ENCODE data around the gene SECISBP2L.

Gene SECISBP2L

DNA sequence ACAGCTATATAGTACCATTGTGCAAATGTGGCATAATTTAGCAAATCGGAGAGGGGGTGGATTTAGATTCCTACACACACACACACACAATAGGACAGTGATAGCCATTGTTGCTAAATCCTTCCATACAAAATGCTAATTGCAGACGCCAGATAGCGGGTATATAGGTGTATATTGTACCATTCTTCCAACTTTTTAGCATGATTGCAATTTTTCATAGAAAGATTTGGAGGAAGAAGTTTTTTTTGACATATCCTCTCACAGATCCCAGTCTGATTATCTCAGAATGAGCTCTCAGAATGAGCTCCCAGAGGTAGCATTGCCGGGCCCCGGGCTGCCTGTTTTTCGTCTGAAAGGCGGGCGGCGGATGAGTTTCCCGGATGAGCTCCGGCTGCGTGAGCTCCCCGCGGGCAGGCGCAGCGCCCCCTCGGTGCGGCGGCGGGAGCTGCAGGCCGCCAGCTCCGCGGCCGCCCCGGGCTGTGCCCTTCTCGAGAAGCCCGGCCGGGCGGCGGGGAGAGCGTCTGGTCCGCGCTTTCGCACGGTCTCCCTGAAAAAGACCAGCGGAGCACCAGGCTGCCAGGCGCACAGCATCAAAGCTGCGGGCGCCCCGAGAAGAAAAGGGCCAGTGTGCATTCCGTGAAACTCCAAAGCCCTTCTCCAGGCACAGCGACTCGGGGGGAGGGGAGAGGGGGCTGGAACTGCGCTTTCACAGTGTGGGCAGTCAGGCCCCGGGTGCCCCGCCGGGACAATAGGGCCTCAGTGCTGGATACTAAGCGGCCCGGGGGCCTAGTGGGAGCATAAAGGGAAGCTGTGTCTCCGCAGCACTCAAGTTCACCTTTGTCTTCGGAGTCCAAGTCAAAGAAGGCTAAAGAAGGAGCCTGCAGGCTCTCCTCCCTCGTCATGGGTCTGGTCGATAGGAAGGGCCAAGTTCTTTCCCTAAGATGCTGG lies 70.5 kb downstream of the SECISBP2L start:
- ATAC-seq: peak; percentile 99
- TF ChIP-seq, protein P1, sequence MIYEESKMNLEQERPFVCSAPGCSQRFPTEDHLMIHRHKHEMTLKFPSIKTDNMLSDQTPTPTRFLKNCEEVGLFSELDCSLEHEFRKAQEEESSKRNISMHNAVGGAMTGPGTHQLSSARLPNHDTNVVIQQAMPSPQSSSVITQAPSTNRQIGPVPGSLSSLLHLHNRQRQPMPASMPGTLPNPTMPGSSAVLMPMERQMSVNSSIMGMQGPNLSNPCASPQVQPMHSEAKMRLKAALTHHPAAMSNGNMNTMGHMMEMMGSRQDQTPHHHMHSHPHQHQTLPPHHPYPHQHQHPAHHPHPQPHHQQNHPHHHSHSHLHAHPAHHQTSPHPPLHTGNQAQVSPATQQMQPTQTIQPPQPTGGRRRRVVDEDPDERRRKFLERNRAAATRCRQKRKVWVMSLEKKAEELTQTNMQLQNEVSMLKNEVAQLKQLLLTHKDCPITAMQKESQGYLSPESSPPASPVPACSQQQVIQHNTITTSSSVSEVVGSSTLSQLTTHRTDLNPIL (CRISPR knock-in tag; IDR thresholded peaks at IDR 0.05; ENCODE audit: low read depth): no peak
- no peak for TF ChIP-seq ZNF70 (CRISPR knock-in tag; IDR thresholded peaks at IDR 0.05)
- TF ChIP-seq PPARA (CRISPR knock-in tag; IDR thresholded peaks at IDR 0.05; ENCODE audit: borderline replicate concordance): no peak
- TF ChIP-seq, protein P2, sequence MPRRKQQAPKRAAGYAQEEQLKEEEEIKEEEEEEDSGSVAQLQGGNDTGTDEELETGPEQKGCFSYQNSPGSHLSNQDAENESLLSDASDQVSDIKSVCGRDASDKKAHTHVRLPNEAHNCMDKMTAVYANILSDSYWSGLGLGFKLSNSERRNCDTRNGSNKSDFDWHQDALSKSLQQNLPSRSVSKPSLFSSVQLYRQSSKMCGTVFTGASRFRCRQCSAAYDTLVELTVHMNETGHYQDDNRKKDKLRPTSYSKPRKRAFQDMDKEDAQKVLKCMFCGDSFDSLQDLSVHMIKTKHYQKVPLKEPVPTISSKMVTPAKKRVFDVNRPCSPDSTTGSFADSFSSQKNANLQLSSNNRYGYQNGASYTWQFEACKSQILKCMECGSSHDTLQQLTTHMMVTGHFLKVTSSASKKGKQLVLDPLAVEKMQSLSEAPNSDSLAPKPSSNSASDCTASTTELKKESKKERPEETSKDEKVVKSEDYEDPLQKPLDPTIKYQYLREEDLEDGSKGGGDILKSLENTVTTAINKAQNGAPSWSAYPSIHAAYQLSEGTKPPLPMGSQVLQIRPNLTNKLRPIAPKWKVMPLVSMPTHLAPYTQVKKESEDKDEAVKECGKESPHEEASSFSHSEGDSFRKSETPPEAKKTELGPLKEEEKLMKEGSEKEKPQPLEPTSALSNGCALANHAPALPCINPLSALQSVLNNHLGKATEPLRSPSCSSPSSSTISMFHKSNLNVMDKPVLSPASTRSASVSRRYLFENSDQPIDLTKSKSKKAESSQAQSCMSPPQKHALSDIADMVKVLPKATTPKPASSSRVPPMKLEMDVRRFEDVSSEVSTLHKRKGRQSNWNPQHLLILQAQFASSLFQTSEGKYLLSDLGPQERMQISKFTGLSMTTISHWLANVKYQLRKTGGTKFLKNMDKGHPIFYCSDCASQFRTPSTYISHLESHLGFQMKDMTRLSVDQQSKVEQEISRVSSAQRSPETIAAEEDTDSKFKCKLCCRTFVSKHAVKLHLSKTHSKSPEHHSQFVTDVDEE (CRISPR knock-in tag; IDR thresholded peaks at IDR 0.05): no peak
- TF ChIP-seq ARNTL (CRISPR knock-in tag; IDR thresholded peaks at IDR 0.05; ENCODE audit: borderline replicate concordance, low read depth): no peak
- TF ChIP-seq, protein P3, sequence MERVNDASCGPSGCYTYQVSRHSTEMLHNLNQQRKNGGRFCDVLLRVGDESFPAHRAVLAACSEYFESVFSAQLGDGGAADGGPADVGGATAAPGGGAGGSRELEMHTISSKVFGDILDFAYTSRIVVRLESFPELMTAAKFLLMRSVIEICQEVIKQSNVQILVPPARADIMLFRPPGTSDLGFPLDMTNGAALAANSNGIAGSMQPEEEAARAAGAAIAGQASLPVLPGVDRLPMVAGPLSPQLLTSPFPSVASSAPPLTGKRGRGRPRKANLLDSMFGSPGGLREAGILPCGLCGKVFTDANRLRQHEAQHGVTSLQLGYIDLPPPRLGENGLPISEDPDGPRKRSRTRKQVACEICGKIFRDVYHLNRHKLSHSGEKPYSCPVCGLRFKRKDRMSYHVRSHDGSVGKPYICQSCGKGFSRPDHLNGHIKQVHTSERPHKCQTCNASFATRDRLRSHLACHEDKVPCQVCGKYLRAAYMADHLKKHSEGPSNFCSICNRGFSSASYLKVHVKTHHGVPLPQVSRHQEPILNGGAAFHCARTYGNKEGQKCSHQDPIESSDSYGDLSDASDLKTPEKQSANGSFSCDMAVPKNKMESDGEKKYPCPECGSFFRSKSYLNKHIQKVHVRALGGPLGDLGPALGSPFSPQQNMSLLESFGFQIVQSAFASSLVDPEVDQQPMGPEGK (CRISPR knock-in tag; IDR thresholded peaks at IDR 0.05; ENCODE audit: borderline replicate concordance): no peak
- peak; percentile 51; the same call in 1 of the 2 replicates for TF ChIP-seq CSDC2 (CRISPR knock-in tag; IDR thresholded peaks at IDR 0.05)

DNA sequence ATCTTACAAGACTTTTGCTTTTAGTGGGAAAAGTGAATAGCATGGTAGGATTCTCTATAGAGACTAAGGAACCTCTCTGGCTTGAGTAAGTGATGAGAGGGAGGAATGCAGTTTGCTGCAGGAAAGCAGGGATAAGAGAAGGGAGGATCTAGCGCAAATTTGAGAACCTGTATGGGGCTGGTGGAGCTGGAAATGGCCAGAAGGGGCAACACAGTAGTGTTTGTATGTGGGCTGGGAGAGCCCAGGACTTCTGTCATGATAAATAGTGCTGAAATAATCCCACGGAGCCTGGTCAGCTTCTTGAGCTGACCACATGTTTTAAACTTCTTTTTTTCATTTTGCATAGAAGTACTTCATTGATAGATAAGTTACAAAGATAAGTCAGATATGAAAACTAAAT lies 71.4 kb downstream of the SECISBP2L start:
- TF ChIP-seq, protein P4, sequence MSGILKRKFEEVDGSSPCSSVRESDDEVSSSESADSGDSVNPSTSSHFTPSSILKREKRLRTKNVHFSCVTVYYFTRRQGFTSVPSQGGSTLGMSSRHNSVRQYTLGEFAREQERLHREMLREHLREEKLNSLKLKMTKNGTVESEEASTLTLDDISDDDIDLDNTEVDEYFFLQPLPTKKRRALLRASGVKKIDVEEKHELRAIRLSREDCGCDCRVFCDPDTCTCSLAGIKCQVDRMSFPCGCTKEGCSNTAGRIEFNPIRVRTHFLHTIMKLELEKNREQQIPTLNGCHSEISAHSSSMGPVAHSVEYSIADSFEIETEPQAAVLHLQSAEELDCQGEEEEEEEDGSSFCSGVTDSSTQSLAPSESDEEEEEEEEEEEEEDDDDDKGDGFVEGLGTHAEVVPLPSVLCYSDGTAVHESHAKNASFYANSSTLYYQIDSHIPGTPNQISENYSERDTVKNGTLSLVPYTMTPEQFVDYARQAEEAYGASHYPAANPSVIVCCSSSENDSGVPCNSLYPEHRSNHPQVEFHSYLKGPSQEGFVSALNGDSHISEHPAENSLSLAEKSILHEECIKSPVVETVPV (CRISPR knock-in tag; IDR thresholded peaks at IDR 0.05): no peak
- TF ChIP-seq ZNF565 (CRISPR knock-in tag; conservative IDR thresholded peaks at IDR 0.05; ENCODE audit: low read depth) (no peak), ZNF8 (CRISPR knock-in tag; IDR thresholded peaks at IDR 0.05) (no peak), ZC3H10 (CRISPR knock-in tag; IDR thresholded peaks at IDR 0.05) (no peak), BACH2 (CRISPR knock-in tag; IDR thresholded peaks at IDR 0.05; ENCODE audit: borderline replicate concordance) (no peak), ISL1 (CRISPR knock-in tag; IDR thresholded peaks at IDR 0.05) (no peak), ESRRG (CRISPR knock-in tag; IDR thresholded peaks at IDR 0.05) (no peak), PPARA (CRISPR knock-in tag; IDR thresholded peaks at IDR 0.05; ENCODE audit: borderline replicate concordance) (no peak), GLIS3 (CRISPR knock-in tag; IDR thresholded peaks at IDR 0.05) (no peak), ZFP3 (CRISPR knock-in tag; IDR thresholded peaks at IDR 0.05) (no peak), ZNF70 (CRISPR knock-in tag; IDR thresholded peaks at IDR 0.05) (no peak), SNAI2 (CRISPR knock-in tag; IDR thresholded peaks at IDR 0.05) (no peak), ARNTL (CRISPR knock-in tag; IDR thresholded peaks at IDR 0.05; ENCODE audit: borderline replicate concordance, low read depth) (no peak), ZFP30 (CRISPR knock-in tag; IDR thresholded peaks at IDR 0.05) (no peak)
- TF ChIP-seq, protein P2 (CRISPR knock-in tag; IDR thresholded peaks at IDR 0.05): no peak
- TF ChIP-seq, protein P5, sequence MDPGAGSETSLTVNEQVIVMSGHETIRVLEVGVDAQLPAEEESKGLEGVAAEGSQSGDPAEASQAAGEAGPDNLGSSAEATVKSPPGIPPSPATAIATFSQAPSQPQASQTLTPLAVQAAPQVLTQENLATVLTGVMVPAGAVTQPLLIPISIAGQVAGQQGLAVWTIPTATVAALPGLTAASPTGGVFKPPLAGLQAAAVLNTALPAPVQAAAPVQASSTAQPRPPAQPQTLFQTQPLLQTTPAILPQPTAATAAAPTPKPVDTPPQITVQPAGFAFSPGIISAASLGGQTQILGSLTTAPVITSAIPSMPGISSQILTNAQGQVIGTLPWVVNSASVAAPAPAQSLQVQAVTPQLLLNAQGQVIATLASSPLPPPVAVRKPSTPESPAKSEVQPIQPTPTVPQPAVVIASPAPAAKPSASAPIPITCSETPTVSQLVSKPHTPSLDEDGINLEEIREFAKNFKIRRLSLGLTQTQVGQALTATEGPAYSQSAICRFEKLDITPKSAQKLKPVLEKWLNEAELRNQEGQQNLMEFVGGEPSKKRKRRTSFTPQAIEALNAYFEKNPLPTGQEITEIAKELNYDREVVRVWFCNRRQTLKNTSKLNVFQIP (CRISPR knock-in tag; IDR thresholded peaks at IDR 0.05; ENCODE audit: borderline replicate concordance, low read depth): no peak
- TF ChIP-seq, protein P1 (CRISPR knock-in tag; IDR thresholded peaks at IDR 0.05; ENCODE audit: low read depth): no peak
- TF ChIP-seq, protein P3 (CRISPR knock-in tag; IDR thresholded peaks at IDR 0.05; ENCODE audit: borderline replicate concordance): no peak
- peak; percentile 56 for ATAC-seq
